HG02759 (cell line): Measurements from ENCODE around the gene EDN1.

Source experiments
- ATAC-seq: cut with Tn5 transposase; IDR thresholded peaks from one replicate; pipeline ENCODE4 v1.9.1; 2021; ENCODE audit warnings: mild to moderate bottlenecking, moderate library complexity; ENCODE audit not compliant: unreplicated experiment

The EDN1 gene

DNA sequence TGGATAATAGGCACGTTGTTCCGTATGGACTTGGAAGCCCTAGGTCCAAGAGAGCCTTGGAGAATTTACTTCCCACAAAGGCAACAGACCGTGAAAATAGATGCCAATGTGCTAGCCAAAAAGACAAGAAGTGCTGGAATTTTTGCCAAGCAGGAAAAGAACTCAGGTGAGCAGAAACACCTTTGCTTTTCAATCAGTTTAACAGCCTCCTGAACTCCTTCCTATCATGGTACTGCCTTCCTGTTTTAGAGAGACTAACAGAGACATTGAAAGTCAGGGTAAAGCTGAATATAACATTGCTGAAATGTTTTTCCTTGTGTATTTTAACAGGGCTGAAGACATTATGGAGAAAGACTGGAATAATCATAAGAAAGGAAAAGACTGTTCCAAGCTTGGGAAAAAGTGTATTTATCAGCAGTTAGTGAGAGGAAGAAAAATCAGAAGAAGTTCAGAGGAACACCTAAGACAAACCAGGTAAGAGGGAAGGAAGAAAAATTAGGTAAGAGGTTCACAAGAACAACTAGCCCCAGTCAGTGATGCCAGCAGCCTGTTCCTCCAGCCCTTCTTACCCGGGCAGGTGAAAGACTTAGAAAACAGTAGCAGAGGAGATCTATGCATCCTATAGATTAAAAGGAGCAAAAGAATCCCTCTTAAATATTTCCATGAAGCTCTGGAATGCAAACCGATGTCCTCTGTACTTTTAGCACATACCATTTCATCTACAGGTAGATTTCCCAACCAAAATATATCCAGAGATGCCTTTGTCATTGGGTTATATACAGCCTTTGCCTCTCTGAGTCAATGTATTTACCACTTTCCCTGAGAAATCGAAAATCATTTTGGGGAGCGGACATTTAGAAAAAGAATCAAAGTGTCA, 4.0 kb downstream of the EDN1 start:
- no peak for ATAC-seq

GRCh38 chr6:12294851-12295536, 4.8 kb downstream of the EDN1 start:
- no peak for ATAC-seq

- ATAC-seq, result no peak
Observed at GRCh38 chr6:12295558-12296254, 5.5 kb downstream of the EDN1 start.

DNA sequence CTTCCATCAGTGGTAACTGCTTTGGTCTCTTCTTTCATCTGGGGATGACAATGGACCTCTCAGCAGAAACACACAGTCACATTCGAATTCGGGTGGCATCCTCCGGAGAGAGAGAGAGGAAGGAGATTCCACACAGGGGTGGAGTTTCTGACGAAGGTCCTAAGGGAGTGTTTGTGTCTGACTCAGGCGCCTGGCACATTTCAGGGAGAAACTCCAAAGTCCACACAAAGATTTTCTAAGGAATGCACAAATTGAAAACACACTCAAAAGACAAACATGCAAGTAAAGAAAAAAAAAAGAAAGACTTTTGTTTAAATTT, 6.1 kb downstream of the EDN1 start:
- ATAC-seq, result no peak

- no peak for ATAC-seq
Observed at GRCh38 chr6:12296604-12297003, 6.4 kb downstream of the EDN1 start.

- no peak for ATAC-seq
Observed at GRCh38 chr6:12297363-12298016, 7.3 kb downstream of the EDN1 start.

DNA sequence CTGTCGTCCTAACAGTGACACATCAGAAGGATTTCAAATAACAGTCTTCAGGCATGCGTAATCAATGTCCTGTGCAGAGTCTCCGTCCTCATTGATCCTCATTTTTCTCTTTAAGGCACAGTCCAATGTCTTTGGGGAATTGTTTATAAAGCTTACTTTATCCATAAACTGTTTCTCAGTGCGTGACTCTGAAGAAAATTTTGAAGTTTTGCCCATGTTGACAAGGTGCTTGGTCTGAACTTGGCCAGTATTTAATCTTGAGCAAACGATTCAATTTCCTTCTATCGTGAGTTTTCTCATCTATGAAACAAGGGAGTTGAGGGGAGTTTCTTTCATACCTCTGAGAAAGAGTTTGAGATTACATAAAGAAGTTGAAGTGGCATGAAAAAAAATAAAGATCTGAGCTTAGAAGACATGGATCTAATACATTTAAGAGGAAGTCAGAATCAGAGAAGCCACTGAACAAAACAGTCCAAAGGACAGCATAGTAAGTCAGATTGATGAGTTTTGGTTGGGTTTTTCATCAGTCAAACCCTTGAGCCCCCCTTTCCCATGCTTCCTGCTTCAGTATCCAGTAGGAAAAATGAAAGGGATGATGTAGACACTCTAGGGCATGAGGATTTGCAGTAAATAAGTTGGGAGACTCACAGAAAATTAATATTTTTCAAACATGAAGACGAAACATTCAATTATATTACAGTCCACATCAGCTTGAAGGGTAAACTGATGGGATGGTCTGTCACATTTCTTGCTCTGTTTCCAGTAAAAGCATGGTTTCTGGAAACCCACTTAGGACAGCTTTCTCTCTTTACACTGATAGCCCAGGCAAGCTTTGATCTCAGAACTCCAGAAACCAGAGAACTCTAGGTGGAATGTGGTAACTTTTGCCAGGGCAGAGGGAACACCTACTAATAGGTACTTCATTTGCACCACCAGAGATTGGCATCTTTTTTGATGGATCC, 8.1 kb downstream of the EDN1 start:
- no peak for ATAC-seq

- ATAC-seq, result no peak
Observed at GRCh38 chr6:12298995-12299394, 8.8 kb downstream of the EDN1 start.

DNA sequence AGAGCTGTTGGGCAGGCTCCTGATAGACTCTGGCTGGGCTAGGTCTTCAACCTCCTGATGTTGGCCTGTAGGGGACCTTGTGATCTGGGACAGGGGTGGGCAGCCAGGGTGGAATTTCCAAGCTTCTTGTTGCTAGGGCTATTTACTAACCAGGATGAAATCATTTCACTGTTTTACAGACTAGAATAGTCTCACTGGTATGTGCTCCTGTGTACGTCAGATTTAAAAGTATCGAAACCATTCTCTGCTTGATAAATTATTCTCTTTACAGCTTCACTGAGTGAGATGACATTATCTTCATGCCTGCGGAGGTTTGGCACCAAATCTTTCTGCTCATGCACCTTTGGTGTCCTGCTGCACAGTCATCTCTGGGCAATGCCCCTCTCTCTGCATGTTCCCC, 10.9 kb downstream of the EDN1 start:
- ATAC-seq, result no peak

GRCh38 chr6:12304487-12304886, 14.3 kb downstream of the EDN1 start:
- ATAC-seq, result no peak

- no peak for ATAC-seq
Observed at GRCh38 chr6:12309070-12309469, 18.9 kb downstream of the EDN1 start.

GRCh38 chr6:12311106-12311505, 20.9 kb downstream of the EDN1 start:
- ATAC-seq, result no peak

DNA sequence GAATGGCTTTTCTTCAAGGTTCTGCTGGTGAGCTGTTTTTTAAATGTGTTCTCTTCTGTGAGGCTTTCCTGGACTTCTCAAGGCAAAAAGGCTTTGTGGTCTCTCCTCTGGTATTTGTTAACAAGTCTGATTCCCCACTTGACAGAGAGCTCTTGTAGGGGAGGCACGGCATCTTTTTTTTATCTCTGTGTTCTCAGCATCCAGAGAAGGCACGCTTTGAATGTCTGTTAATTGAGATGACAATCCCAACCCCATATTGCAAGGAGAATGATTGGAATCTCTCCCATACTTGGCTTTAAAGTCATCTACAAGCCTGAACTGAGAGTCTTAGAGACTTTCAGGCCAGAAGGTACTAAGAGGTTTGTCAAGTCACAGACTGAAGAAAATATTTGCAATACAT, 22.6 kb downstream of the EDN1 start:
- ATAC-seq, result no peak

- ATAC-seq, result no peak
Observed at GRCh38 chr6:12313306-12313991, 23.3 kb downstream of the EDN1 start.

DNA sequence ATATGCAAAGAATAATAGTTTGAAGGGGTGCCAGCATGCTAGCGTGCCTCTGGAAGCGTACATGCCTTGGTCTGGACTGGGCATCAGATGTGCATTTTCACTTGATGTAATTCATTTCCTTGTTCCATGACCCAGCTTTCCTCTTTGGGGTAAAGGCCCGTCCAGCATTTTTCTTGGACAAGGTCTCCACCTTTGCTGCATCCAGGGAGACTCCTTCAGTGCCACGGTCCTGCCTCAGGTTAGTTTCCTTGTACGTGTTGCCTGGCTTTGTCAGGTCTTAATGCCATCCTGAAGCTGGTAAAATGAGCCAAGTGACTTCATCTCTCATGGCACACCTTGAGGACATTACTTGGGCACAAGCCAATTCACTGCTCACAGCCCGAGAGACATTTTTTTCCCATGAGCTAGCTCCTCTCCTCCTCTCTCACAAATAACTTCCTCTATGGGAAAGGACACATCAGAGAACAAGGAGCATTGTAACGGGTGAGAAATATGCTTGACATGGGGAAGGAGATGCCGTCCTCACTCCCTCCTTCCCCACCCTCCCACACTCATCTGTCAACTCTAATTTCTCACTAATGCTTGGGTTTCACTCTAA, 23.9 kb downstream of the EDN1 start:
- no peak for ATAC-seq

DNA sequence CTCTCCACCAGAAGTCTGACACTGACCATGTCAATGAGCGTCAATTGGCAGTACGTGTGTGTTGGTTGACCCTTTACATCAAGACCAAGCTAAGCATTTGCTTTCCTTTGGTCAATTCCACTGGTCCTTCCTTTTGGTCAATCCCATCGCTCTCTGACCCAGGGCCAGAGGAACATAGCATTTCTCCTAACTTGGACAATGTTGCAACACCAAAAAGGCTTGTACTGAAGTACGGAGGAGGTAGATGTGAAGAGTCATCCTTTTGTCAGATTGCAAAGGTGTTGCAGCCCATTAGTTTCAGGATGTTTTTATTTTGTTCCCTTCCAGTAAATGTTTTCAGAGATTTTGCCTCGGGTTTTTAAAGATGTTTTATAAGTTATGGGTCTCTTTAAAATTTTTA, 24.6 kb downstream of the EDN1 start:
- no peak for ATAC-seq

DNA sequence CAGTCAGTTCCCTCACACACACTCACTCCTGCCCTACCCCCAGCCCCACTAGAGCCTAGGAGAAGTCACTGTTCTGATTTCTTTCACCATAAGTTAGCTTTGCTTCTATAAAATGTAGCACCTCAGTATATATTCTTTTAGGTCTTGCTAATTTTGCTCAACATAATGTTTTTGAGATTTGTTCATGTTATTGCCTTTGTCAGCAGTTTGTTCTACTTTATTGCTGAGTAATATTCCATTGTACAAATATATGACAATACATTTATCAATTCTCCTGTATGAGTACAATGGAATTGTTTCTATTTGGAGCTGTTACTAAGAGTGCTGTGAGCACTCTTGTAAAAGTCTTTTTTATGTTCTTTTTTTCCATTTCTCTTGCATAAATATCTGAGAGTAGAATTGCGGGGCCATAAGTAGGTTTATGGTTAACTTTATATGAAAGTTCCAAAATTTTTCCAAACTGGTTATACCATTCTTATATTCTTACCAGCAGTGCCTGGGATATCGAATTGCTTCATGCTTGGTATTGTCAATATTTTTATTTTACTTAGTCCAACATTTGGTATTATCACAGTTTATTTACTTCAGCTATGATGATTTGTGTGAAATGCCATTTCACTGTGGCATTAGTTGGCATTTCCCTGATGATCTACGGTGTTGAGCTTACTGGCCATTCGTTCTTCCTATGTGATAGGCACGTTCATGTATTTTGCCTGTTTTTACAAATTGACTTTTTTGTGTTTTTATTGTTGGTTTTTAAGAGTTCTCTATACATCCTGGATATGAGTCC, 25.3 kb downstream of the EDN1 start:
- no peak for ATAC-seq

- no peak for ATAC-seq
Observed at GRCh38 chr6:12318749-12319148, 28.6 kb downstream of the EDN1 start.
